Measurements from ENCODE around the gene ITGB8. TPM values are rescaled to one million over a fixed set of nuclear protein-coding genes. Genes with fewer than 3 reads are reported as not detected.
A peak's percentile ranks its signal among the peaks of the same experiment; 100 is the strongest.

ITGB8 gene
- total RNA-seq, 4 donors from 2014 or later, result 199 to 606 (median 388) TPM

- Histone ChIP-seq H3K4me3 (no peak overlapping the region), H3K9me3 (peaks cover 0 to 13% (median 0%) of the 10 kb centered on the region in 4 donors), H3K27me3 (no peaks in the 10 kb centered on the region), H3K4me1 (peaks cover 0 to 45% (median 5%) of the 10 kb centered on the region in 4 donors), H3K36me3 (no peaks in the 10 kb centered on the region), H3K27ac (no peak overlapping the region)
- DNase-seq (ENCODE audit: low spot score in 2 of 2), result no peak
- TF ChIP-seq CTCF (IDR thresholded peaks at IDR 0.05) (no peak), EP300 (IDR thresholded peaks at IDR 0.05) (no peak), POLR2A (IDR thresholded peaks at IDR 0.05) (no peak)
- 85 to 88% methylated on average over 9 of the region's 9 CpGs for WGBS, 2 donors
Observed at GRCh38 chr7:20440472-20441105, 109.9 kb downstream of the ITGB8 start.

- Histone ChIP-seq H3K27me3 (no peaks in the 10 kb centered on the region), H3K9me3 (peaks cover 0 to 17% (median 0%) of the 10 kb centered on the region in 4 donors), H3K4me3 (no peak overlapping the region), H3K36me3 (no peaks in the 10 kb centered on the region), H3K27ac (peak overlapping the region in 1 of 4 donors; percentile 69), H3K4me1 (peaks cover 0 to 39% (median 5%) of the 10 kb centered on the region in 4 donors)
- no peak for TF ChIP-seq CTCF (IDR thresholded peaks at IDR 0.05)
- no peak for TF ChIP-seq POLR2A (IDR thresholded peaks at IDR 0.05)
- TF ChIP-seq EP300 (IDR thresholded peaks at IDR 0.05), result no peak
- WGBS, 2 donors, result 74 to 77% methylated on average over 4 of the region's 4 CpGs
- no peak for DNase-seq (ENCODE audit: low spot score in 2 of 2)
Observed at GRCh38 chr7:20441346-20441745, 110.6 kb downstream of the ITGB8 start.

- Histone ChIP-seq H3K4me3 (no peak overlapping the region), H3K36me3 (no peaks in the 10 kb centered on the region), H3K27me3 (no peaks in the 10 kb centered on the region), H3K4me1 (peaks cover 0 to 34% (median 5%) of the 10 kb centered on the region in 4 donors), H3K27ac (peak overlapping the region in 2 of 4 donors; percentile 21 to 69), H3K9me3 (peaks cover 0 to 17% (median 0%) of the 10 kb centered on the region in 4 donors)
- no peak for DNase-seq (ENCODE audit: low spot score in 2 of 2)
- 66 to 70% methylated on average over 3 of the region's 3 CpGs for WGBS, 2 donors
- TF ChIP-seq POLR2A (IDR thresholded peaks at IDR 0.05) (no peak), CTCF (IDR thresholded peaks at IDR 0.05) (no peak), EP300 (IDR thresholded peaks at IDR 0.05) (no peak)
Observed at GRCh38 chr7:20441991-20442441, 111.3 kb downstream of the ITGB8 start.

- no peaks in the 10 kb centered on the region for H3K27me3 ChIP-seq
- WGBS, 2 donors, result 16 to 22% methylated on average over 8 of the region's 8 CpGs
- H3K9me3 ChIP-seq, result peaks cover 0 to 17% (median 0%) of the 10 kb centered on the region in 4 donors
- peak in 1 of 2 donors; percentile 16 for TF ChIP-seq EP300 (IDR thresholded peaks at IDR 0.05)
- TF ChIP-seq CTCF (IDR thresholded peaks at IDR 0.05), result no peak
- no peak for TF ChIP-seq POLR2A (IDR thresholded peaks at IDR 0.05)
- H3K4me1 ChIP-seq, result peaks cover 0 to 29% (median 5%) of the 10 kb centered on the region in 4 donors
- H3K27ac ChIP-seq, result peak overlapping the region in 2 of 4 donors; percentile 67 to 69
- no peaks in the 10 kb centered on the region for H3K36me3 ChIP-seq
- peak in 1 of 2 donors; percentile 33 for DNase-seq (ENCODE audit: low spot score in 2 of 2)
- no peak overlapping the region for H3K4me3 ChIP-seq
Observed at GRCh38 chr7:20442951-20443350, 112.3 kb downstream of the ITGB8 start.

- Histone ChIP-seq H3K27me3 (no peaks in the 10 kb centered on the region), H3K4me3 (no peak overlapping the region), H3K36me3 (no peaks in the 10 kb centered on the region), H3K9me3 (peaks cover 0 to 17% (median 0%) of the 10 kb centered on the region in 4 donors), H3K4me1 (peaks cover 0 to 23% (median 5%) of the 10 kb centered on the region in 4 donors), H3K27ac (peak overlapping the region in 2 of 4 donors; percentile 67 to 69)
- TF ChIP-seq POLR2A (IDR thresholded peaks at IDR 0.05), result no peak
- TF ChIP-seq CTCF (IDR thresholded peaks at IDR 0.05), result no peak
- no peak for TF ChIP-seq EP300 (IDR thresholded peaks at IDR 0.05)
- 13 to 29% methylated on average over 2 of the region's 2 CpGs for WGBS, 2 donors
- no peak for DNase-seq (ENCODE audit: low spot score in 2 of 2)
Observed at GRCh38 chr7:20444030-20444800, 113.5 kb downstream of the ITGB8 start.

All from tibial nerve (tissue), 4 donors.